ENCODE data around the gene SCN11A.

- TF ChIP-seq CTCF (conservative IDR thresholded peaks at IDR 0.05 in 1 of 2, IDR thresholded peaks at IDR 0.05 in 1 of 2; ENCODE audit: extremely low read depth in 1 of 2, insufficient read depth in 1 of 2, low read depth in 1 of 2, low read length in 2 of 2) (no peak), EZH2 (IDR thresholded peaks at IDR 0.05; ENCODE audit: borderline replicate concordance, low read length) (no peak)
Observed at GRCh38 chr3:39050029-39050428, 1.7 kb downstream of the SCN11A start.
